OCI-LY7 (cell line): ENCODE results near the gene RINL. TPM values are rescaled to one million over a fixed set of nuclear protein-coding genes. Genes with fewer than 3 reads are reported as not detected.

Experiments used
- BruUV-seq: library from RNA; stranded (reverse); fragments of 400-500 nt; replicated peaks from 2 replicates; lab custom pipeline; 2021; lab: Mats Ljungman, UMichigan
- CTCF ChIA-PET: fragments of 300-600 bp; sonication (Branson Sonifier 250); formaldehyde crosslinking; loops from one replicate; lab custom pipeline; 2022; ENCODE audit warnings: antibody characterized with exemption; ENCODE audit not compliant: unreplicated experiment; lab: Charles Lee
- POLR2A ChIA-PET: fragments of 300-600 bp; sonication (Branson Sonifier 250); formaldehyde crosslinking; loops from one replicate; lab custom pipeline; 2022; ENCODE audit warnings: antibody characterized with exemption; lab: Charles Lee
- DNase-seq: peaks from one replicate; pipeline ENCODE4 v3.0.0-alpha.2; 2015; ENCODE audit warnings: low spot score
- H2AFZ ChIP-seq: fragments of 200-600 bp; sonication (generic), shearing (Covaris generic); 2 replicates; pipeline ENCODE4 v1.6.1; 2014; ENCODE audit warnings: mild to moderate bottlenecking, antibody characterized with exemption, low read length, moderate library complexity
- H3K27ac ChIP-seq: fragments of 200-600 bp; sonication (generic); 2 replicates; pipeline ENCODE4 v1.5.1; 2014; ENCODE audit warnings: mixed run types, low read depth, mild to moderate bottlenecking, moderate library complexity, low read length, inconsistent platforms; ENCODE audit not compliant: poor library complexity, severe bottlenecking
- H3K36me3 ChIP-seq: fragments of 200-600 bp; sonication (generic); 2 replicates; pipeline ENCODE4 v1.6.1; 2014; ENCODE audit warnings: mild to moderate bottlenecking, antibody characterized with exemption, low read length, moderate library complexity, mixed read lengths; ENCODE audit not compliant: insufficient read depth
- H3K4me1 ChIP-seq: fragments of 200-600 bp; sonication (generic); 2 replicates; pipeline ENCODE4 v1.5.1; 2014; ENCODE audit warnings: mild to moderate bottlenecking, low read length; ENCODE audit not compliant: insufficient read depth, poor library complexity, severe bottlenecking
- H3K4me2 ChIP-seq: fragments of 200-600 bp; sonication (generic); 2 replicates; pipeline ENCODE4 v1.6.1; 2014; ENCODE audit warnings: mild to moderate bottlenecking, low read length
- H3K4me3 ChIP-seq: fragments of 200-600 bp; sonication (generic); 2 replicates; pipeline ENCODE4 v1.5.1; 2014; ENCODE audit warnings: mild to moderate bottlenecking, low read depth, low read length; ENCODE audit not compliant: poor library complexity, severe bottlenecking
- H3K79me2 ChIP-seq: fragments of 200-600 bp; sonication (generic); 2 replicates; pipeline ENCODE4 v1.6.1; 2016; ENCODE audit warnings: low read depth, mild to moderate bottlenecking, low read length, moderate library complexity, mixed read lengths; ENCODE audit not compliant: insufficient read depth
- H3K9me2 ChIP-seq: fragments of 200-600 bp; sonication (generic); 2 replicates; pipeline ENCODE4 v1.6.1; 2016; ENCODE audit warnings: mild to moderate bottlenecking, low read length, mixed read lengths; ENCODE audit not compliant: insufficient read depth
- H3K9me3 ChIP-seq: fragments of 200-600 bp; sonication (generic); 2 replicates; pipeline ENCODE4 v1.6.1; 2014; ENCODE audit warnings: mild to moderate bottlenecking, mixed run types, low read length, mixed read lengths
- H4K20me1 ChIP-seq: fragments of 200-600 bp; sonication (generic); 2 replicates; pipeline ENCODE4 v1.6.1; 2014; ENCODE audit warnings: mild to moderate bottlenecking, antibody characterized with exemption, low read length, moderate library complexity, mixed read lengths; ENCODE audit not compliant: insufficient read depth
- EZH2phosphoT487 ChIP-seq: fragments of 200-600 bp; sonication (generic); IDR thresholded peaks from 2 replicates; pipeline ENCODE4 v1.6.1; 2018; ENCODE audit warnings: low read depth, borderline replicate concordance, mild to moderate bottlenecking, mixed run types, antibody characterized with exemption, low read length, moderate library complexity, mixed read lengths
- intact Hi-C: fragments of 100-400 bp; cut with micrococcal nuclease; formaldehyde crosslinking; loops from one replicate; pipeline ENCODE4 v1.10.0; 2022; ENCODE audit not compliant: unreplicated experiment
- total RNA-seq, 2 experiments: library from RNA; depleted of rRNA in 1 of 2; stranded (reverse); fragments of >200 nt in 1 of 2; shearing (Covaris generic) in 1 of 2; gene quantifications; 2 replicates each; pipeline ENCODE4 v1.2.3, GENCODE V29; 2014 to 2022
- TF ChIP-seq, protein P1 (sequence below): fragments of 200-600 bp; sonication (generic); conservative IDR thresholded peaks from 2 replicates; pipeline ENCODE4 v1.5.1; 2014; ENCODE audit warnings: mild to moderate bottlenecking, antibody characterized with exemption, low read length, moderate library complexity, mixed read lengths

The RINL gene
- total RNA-seq, 2 experiments from 2014 or later: 26.3 to 42.1 TPM

DNA sequence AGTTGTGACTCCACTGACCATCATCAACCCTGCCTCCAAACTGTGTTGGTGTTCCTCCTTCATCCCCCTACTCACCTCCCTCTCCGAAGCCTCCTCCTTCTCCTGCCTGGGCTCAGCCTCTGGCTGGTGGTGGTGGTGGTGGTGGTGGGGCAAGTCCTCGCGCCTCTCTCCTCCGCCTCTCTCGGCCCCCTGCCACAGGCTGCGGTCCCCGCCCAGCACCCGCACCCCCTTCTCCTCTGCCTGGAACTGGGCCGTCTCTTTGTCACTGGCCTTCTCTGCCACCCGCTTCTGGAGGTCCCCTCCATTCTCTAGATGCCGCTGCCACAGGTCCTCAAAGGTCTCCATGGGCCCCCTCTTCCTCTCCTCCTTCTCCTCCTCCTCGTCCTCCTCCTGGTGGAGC, 32.4 kb upstream of the RINL start:
- no peak overlapping the region for H2AFZ ChIP-seq
- no peaks in the 10 kb centered on the region for H4K20me1 ChIP-seq
- no peak overlapping the region for H3K4me2 ChIP-seq
- ChIA-PET POLR2A (no interaction called here), CTCF (no interaction called here)
- no peaks in the 10 kb centered on the region for H3K9me2 ChIP-seq
- intact Hi-C loops: no loop called here
- no peaks in the 10 kb centered on the region for H3K4me1 ChIP-seq
- no peaks in the 10 kb centered on the region for H3K79me2 ChIP-seq
- TF ChIP-seq, protein P1, sequence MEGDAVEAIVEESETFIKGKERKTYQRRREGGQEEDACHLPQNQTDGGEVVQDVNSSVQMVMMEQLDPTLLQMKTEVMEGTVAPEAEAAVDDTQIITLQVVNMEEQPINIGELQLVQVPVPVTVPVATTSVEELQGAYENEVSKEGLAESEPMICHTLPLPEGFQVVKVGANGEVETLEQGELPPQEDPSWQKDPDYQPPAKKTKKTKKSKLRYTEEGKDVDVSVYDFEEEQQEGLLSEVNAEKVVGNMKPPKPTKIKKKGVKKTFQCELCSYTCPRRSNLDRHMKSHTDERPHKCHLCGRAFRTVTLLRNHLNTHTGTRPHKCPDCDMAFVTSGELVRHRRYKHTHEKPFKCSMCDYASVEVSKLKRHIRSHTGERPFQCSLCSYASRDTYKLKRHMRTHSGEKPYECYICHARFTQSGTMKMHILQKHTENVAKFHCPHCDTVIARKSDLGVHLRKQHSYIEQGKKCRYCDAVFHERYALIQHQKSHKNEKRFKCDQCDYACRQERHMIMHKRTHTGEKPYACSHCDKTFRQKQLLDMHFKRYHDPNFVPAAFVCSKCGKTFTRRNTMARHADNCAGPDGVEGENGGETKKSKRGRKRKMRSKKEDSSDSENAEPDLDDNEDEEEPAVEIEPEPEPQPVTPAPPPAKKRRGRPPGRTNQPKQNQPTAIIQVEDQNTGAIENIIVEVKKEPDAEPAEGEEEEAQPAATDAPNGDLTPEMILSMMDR: no peak
- TF ChIP-seq EZH2phosphoT487: no peak
- no peak for DNase-seq
- no TSS peak for BruUV-seq
- H3K27ac ChIP-seq: no peak overlapping the region
- H3K4me3 ChIP-seq: no peak overlapping the region
- H3K36me3 ChIP-seq: peaks cover 23% of the 10 kb centered on the region
- no peaks in the 10 kb centered on the region for H3K9me3 ChIP-seq

DNA sequence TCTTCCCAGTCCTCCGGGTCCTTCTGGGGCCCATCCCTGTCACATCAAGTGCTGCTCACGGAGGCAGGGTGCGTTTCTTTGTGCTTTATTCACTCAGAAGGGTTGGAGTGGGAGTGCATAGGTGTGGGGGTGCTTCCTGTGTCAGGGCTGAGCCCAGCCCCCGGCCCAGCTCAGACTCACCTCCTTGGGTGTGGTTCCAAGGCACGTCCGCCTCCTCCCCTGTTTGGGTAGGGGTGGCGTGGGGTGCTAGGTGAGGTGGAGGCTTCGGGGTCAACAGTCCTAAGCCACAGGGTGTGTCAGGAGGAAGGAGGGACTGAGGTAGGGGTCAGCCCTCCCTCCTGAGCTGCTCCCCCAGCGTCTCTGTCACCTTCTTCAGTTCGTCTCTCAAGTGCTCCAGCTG, 30.8 kb upstream of the RINL start:
- H3K9me2 ChIP-seq: no peaks in the 10 kb centered on the region
- intact Hi-C loops: no loop called here
- no peaks in the 10 kb centered on the region for H3K9me3 ChIP-seq
- no peak overlapping the region for H3K27ac ChIP-seq
- peaks cover 26% of the 10 kb centered on the region for H3K36me3 ChIP-seq
- H3K4me3 ChIP-seq: no peak overlapping the region
- no peak for TF ChIP-seq EZH2phosphoT487
- TF ChIP-seq, protein P1: no peak
- no TSS peak for BruUV-seq
- CTCF ChIA-PET: no interaction called here
- H4K20me1 ChIP-seq: no peaks in the 10 kb centered on the region
- H2AFZ ChIP-seq: no peak overlapping the region
- no peak overlapping the region for H3K4me2 ChIP-seq
- no peak for DNase-seq
- no peaks in the 10 kb centered on the region for H3K79me2 ChIP-seq
- POLR2A ChIA-PET: no interaction called here
- H3K4me1 ChIP-seq: no peaks in the 10 kb centered on the region

DNA sequence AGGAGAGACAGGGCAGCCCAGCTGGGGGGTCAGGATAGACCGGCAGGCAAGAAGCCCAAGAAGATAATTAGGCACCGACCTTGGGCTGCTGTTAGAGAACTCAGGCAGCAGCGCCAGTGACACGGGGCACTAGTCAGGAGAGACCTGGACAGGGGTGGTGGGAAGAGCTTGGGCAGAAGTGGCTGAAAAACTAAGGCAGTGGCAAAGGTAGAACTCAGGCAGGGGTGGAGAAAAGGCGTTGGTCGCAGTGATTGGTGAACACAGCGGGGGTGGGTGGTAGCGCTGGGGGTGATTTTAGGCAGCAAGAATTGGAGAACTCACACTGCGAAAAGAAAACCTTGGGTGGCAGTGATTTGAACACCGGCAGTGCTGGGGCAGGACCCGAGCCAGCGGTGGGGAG, 29.6 kb upstream of the RINL start:
- Histone ChIP-seq H3K36me3 (peaks cover 26% of the 10 kb centered on the region), H3K9me2 (no peaks in the 10 kb centered on the region), H3K4me1 (no peaks in the 10 kb centered on the region), H3K27ac (no peak overlapping the region), H3K4me3 (no peak overlapping the region), H2AFZ (no peak overlapping the region), H3K79me2 (no peaks in the 10 kb centered on the region), H3K9me3 (no peaks in the 10 kb centered on the region), H4K20me1 (no peaks in the 10 kb centered on the region), H3K4me2 (no peak overlapping the region)
- intact Hi-C loops: no loop called here
- no peak for TF ChIP-seq EZH2phosphoT487
- TF ChIP-seq, protein P1: no peak
- CTCF ChIA-PET: no interaction called here
- DNase-seq: no peak
- POLR2A ChIA-PET: no interaction called here
- no TSS peak for BruUV-seq
